K562 (cell line): ENCODE results near the gene PAFAH1B2. TPM values are rescaled to one million over a fixed set of nuclear protein-coding genes. Genes with fewer than 3 reads are reported as not detected.
A peak's percentile ranks its signal among the peaks of the same experiment; 100 is the strongest.

Experiments used
- ATF1 ChIP-seq, 2 experiments: fragments of 450-650 bp in 1 of 2; IDR thresholded peaks; 2 replicates each; pipeline ENCODE4 v1.6.1; 2016; ENCODE audit warnings: missing compliant biosample characterization in 1 of 2, missing genetic modification characterization in 1 of 2
- BRCA1 ChIP-seq, 2 experiments: fragments of 450-650 bp in 1 of 2; sonication (generic) in 1 of 2; formaldehyde crosslinking in 1 of 2; IDR thresholded peaks; 2 replicates each; pipeline versions ENCODE4 v1.5.0 to v1.6.1; 2017 to 2020; ENCODE audit warnings: mild to moderate bottlenecking in 1 of 2, missing genetic modification reagents in 1 of 2
- CEBPB ChIP-seq: fragments of 450-650 bp; IDR thresholded peaks from 2 replicates; pipeline ENCODE4 v1.6.1; 2016; ENCODE audit warnings: missing genetic modification characterization, missing compliant biosample characterization
- KLF16 ChIP-seq: IDR thresholded peaks from 2 replicates; pipeline ENCODE4 v1.6.1; 2016; ENCODE audit warnings: antibody characterized with exemption
- MXI1 ChIP-seq: IDR thresholded peaks from 2 replicates; pipeline ENCODE4 v1.6.1; 2011; ENCODE audit warnings: low read depth, mild to moderate bottlenecking, improper control_type of control experiment, low read length
- NCOA4 ChIP-seq: fragments of 450-650 bp; IDR thresholded peaks from 2 replicates; pipeline ENCODE4 v1.6.1; 2018; ENCODE audit warnings: mild to moderate bottlenecking; ENCODE audit not compliant: partially characterized antibody
- NR3C1 ChIP-seq: sonication (generic); formaldehyde crosslinking; IDR thresholded peaks from 2 replicates; pipeline ENCODE4 v1.8.1; 2022; ENCODE audit warnings: missing genetic modification reagents
- OTX1 ChIP-seq: fragments of 450-650 bp; formaldehyde crosslinking; IDR thresholded peaks from 2 replicates; pipeline ENCODE4 v1.4.0; 2022; ENCODE audit warnings: mild to moderate bottlenecking
- PHB ChIP-seq: fragments of 250-450 bp; sonication (Bioruptor Pico); IDR thresholded peaks from 2 replicates; pipeline ENCODE4 v1.5.0; 2021
- PHF20 ChIP-seq: fragments of 450-650 bp; IDR thresholded peaks from 2 replicates; pipeline ENCODE4 v1.6.1; 2018; ENCODE audit not compliant: partially characterized antibody
- RBM17 ChIP-seq: fragments of 200-400 bp; formaldehyde crosslinking; IDR thresholded peaks from 2 replicates; pipeline ENCODE4 v1.6.1; 2017; ENCODE audit warnings: low read depth, mild to moderate bottlenecking, low read length, borderline replicate concordance
- RBM34 ChIP-seq: fragments of 200-400 bp; formaldehyde crosslinking; IDR thresholded peaks from 2 replicates; pipeline ENCODE4 v1.6.1; 2018; ENCODE audit warnings: low read length, borderline replicate concordance; ENCODE audit not compliant: insufficient read depth
- RFX1 ChIP-seq: fragments of 450-650 bp; IDR thresholded peaks from 2 replicates; pipeline ENCODE4 v1.6.1; 2016; ENCODE audit warnings: mild to moderate bottlenecking, moderate library complexity
- SMARCC2 ChIP-seq: fragments of 450-650 bp; IDR thresholded peaks from 2 replicates; pipeline ENCODE4 v1.6.1; 2017; ENCODE audit warnings: antibody characterized with exemption, moderate library complexity, mild to moderate bottlenecking, low read depth
- SNRNP70 ChIP-seq: fragments of 200-400 bp; formaldehyde crosslinking; optimal IDR thresholded peaks from 2 replicates; pipeline ENCODE3; 2017; ENCODE audit warnings: low read depth, low read length
- TCF7 ChIP-seq: sonication (generic); IDR thresholded peaks from 2 replicates; pipeline ENCODE4 v1.6.1; 2016; ENCODE audit warnings: antibody characterized with exemption, borderline replicate concordance
- ZBTB8A ChIP-seq: fragments of 450-650 bp; IDR thresholded peaks from 2 replicates; pipeline ENCODE4 v1.6.1; 2018; ENCODE audit warnings: mild to moderate bottlenecking, moderate library complexity; ENCODE audit not compliant: partially characterized antibody
- ZNF134 ChIP-seq: fragments of 250-450 bp; sonication (Bioruptor Pico); conservative IDR thresholded peaks from 2 replicates; pipeline ENCODE4 v1.4.0; 2020
- ZNF316 ChIP-seq: fragments of 450-650 bp; IDR thresholded peaks from 2 replicates; pipeline ENCODE4 v1.6.1; 2016
- ZNF431 ChIP-seq: sonication (generic); formaldehyde crosslinking; IDR thresholded peaks from 2 replicates; pipeline ENCODE4 v1.8.0; 2022; ENCODE audit warnings: mild to moderate bottlenecking, missing genetic modification reagents
- ZNF507 ChIP-seq: conservative IDR thresholded peaks from 2 replicates; pipeline ENCODE4 v1.6.1; 2017; ENCODE audit warnings: missing genetic modification characterization, missing compliant biosample characterization
- ZNF584 ChIP-seq: fragments of 200-800 bp; sonication (Bioruptor generic); IDR thresholded peaks from 2 replicates; pipeline ENCODE4 v1.6.1; 2016; ENCODE audit warnings: low read depth, mild to moderate bottlenecking, missing genetic modification characterization, missing compliant biosample characterization
- ZNF589 ChIP-seq: fragments of 200-800 bp; sonication (Bioruptor generic); IDR thresholded peaks from 2 replicates; pipeline ENCODE4 v1.6.1; 2016; ENCODE audit warnings: low read depth, missing genetic modification characterization, missing compliant biosample characterization
- polyA plus RNA-seq, 8 experiments: library from polyadenylated mRNA; depleted of rRNA in 4 of 8; stranded (reverse) in 5 of 8; unstranded in 3 of 8; fragments of >200 nt; fragmentation: Nextera tagmentation in 2 of 8; fragmentation: Illumina TruSeq in 1 of 8; extraction: Ambion mirVana in 2 of 8; extraction: Trizol in 1 of 8; gene quantifications; 2 replicates each; pipeline versions ENCODE4 v1.2.1 to v1.2.3, GENCODE V29; 2011 to 2014; ENCODE audit warnings: inconsistent platforms in 1 of 8, missing spikeins in 1 of 8
- total RNA-seq, 7 experiments: library from RNA; depleted of rRNA in 6 of 7; stranded (reverse); fragments of >200 nt in 6 of 7; fragmentation: Illumina TruSeq in 2 of 7; extraction: Trizol in 2 of 7; gene quantifications; 2 replicates each; pipeline versions ENCODE4 v1.2.1 to v1.2.3, GENCODE V29; 2011 to 2021; ENCODE audit warnings: low replicate concordance in 1 of 7
- TF ChIP-seq, protein P1 (sequence below): fragments of 450-650 bp; IDR thresholded peaks from one replicate; pipeline ENCODE4 v1.6.1; 2018; ENCODE audit warnings: mild to moderate bottlenecking, moderate library complexity; ENCODE audit not compliant: partially characterized antibody
- TF ChIP-seq, protein P2 (sequence below): fragments of 450-650 bp; formaldehyde crosslinking; IDR thresholded peaks from 2 replicates; pipeline ENCODE4 v1.4.0; 2020; ENCODE audit warnings: mild to moderate bottlenecking, moderate library complexity
- TF ChIP-seq, protein P3 (sequence below): IDR thresholded peaks from 3 replicates; pipeline ENCODE4 v1.6.1; 2011; ENCODE audit warnings: borderline replicate concordance, mild to moderate bottlenecking, moderate library complexity; ENCODE audit not compliant: insufficient read length; ENCODE audit errors: extremely low read depth

PAFAH1B2 gene
- total and polyA plus RNA-seq, 9 of the 15 experiments (the other 6 are each of a cell fraction or from before 2014, with no cell fraction given), result 27.8 to 94.7 (median 64.9) TPM

DNA sequence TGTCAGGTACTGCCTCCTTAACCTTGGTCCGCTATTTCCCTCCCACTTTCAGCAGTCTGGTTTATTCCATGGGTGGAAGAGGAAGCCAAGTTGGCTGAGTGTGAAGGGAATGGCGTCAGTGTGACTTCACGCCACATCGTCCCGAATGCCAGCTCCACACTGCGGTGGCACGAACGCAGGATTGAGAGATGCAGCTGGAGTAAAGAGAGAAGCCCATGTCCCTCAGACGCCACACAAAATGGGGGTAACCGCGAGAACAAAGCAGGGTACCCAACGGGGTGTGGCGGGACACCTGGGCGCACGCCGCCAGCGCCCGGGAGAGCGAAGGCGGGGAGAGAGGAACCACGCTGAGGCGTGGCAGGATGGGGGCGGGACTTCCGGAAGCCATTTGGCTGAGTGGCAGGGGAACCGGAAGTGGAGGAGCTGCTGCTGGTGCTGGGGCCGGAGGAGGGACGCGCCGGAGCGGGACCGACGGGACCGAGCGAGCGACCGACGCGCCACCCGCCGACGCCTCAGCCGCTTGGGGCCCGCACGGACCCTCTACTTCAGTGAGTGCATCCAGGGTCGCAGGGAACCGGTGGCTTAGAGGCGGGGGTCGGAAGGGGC lies at the start of gene PAFAH1B2 (continued):
- TF ChIP-seq, protein P1, sequence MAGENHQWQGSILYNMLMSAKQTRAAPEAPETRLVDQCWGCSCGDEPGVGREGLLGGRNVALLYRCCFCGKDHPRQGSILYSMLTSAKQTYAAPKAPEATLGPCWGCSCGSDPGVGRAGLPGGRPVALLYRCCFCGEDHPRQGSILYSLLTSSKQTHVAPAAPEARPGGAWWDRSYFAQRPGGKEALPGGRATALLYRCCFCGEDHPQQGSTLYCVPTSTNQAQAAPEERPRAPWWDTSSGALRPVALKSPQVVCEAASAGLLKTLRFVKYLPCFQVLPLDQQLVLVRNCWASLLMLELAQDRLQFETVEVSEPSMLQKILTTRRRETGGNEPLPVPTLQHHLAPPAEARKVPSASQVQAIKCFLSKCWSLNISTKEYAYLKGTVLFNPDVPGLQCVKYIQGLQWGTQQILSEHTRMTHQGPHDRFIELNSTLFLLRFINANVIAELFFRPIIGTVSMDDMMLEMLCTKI, result no peak
- TF ChIP-seq MXI1, result peak; percentile 88
- TF ChIP-seq, protein P2, sequence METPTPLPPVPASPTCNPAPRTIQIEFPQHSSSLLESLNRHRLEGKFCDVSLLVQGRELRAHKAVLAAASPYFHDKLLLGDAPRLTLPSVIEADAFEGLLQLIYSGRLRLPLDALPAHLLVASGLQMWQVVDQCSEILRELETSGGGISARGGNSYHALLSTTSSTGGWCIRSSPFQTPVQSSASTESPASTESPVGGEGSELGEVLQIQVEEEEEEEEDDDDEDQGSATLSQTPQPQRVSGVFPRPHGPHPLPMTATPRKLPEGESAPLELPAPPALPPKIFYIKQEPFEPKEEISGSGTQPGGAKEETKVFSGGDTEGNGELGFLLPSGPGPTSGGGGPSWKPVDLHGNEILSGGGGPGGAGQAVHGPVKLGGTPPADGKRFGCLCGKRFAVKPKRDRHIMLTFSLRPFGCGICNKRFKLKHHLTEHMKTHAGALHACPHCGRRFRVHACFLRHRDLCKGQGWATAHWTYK, result no peak
- TF ChIP-seq ZNF584 (CRISPR knock-in tag), result no peak
- no peak for TF ChIP-seq SNRNP70
- TF ChIP-seq NCOA4, result no peak
- TF ChIP-seq OTX1 (CRISPR knock-in tag), result no peak
- no peak for TF ChIP-seq ZNF431 (CRISPR knock-in tag)
- no peak for TF ChIP-seq ZNF589 (CRISPR knock-in tag)
- no peak for TF ChIP-seq RBM34
- no peak for TF ChIP-seq BRCA1 (IDR thresholded peaks at IDR 0.05)
- no peak for TF ChIP-seq BRCA1 (CRISPR knock-in tag; IDR thresholded peaks at IDR 0.05)
- no peak for TF ChIP-seq NR3C1 (CRISPR knock-in tag)
- TF ChIP-seq ZNF134 (CRISPR knock-in tag), result no peak
- peak; percentile 36 for TF ChIP-seq PHF20
- no peak for TF ChIP-seq CEBPB
- TF ChIP-seq SMARCC2, result no peak
- TF ChIP-seq ZNF507 (tag), result no peak
- TF ChIP-seq PHB (CRISPR knock-in tag), result no peak
- no peak for TF ChIP-seq RFX1
- no peak; the same call in 1 of the 2 replicates for TF ChIP-seq TCF7
- no peak for TF ChIP-seq ATF1 (CRISPR knock-in tag; IDR thresholded peaks at IDR 0.05)
- peak; percentile 92 for TF ChIP-seq ATF1 (tag; IDR thresholded peaks at IDR 0.05)
- TF ChIP-seq RBM17, result no peak
- TF ChIP-seq, protein P3, sequence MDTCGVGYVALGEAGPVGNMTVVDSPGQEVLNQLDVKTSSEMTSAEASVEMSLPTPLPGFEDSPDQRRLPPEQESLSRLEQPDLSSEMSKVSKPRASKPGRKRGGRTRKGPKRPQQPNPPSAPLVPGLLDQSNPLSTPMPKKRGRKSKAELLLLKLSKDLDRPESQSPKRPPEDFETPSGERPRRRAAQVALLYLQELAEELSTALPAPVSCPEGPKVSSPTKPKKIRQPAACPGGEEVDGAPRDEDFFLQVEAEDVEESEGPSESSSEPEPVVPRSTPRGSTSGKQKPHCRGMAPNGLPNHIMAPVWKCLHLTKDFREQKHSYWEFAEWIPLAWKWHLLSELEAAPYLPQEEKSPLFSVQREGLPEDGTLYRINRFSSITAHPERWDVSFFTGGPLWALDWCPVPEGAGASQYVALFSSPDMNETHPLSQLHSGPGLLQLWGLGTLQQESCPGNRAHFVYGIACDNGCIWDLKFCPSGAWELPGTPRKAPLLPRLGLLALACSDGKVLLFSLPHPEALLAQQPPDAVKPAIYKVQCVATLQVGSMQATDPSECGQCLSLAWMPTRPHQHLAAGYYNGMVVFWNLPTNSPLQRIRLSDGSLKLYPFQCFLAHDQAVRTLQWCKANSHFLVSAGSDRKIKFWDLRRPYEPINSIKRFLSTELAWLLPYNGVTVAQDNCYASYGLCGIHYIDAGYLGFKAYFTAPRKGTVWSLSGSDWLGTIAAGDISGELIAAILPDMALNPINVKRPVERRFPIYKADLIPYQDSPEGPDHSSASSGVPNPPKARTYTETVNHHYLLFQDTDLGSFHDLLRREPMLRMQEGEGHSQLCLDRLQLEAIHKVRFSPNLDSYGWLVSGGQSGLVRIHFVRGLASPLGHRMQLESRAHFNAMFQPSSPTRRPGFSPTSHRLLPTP, result no peak
- no peak for TF ChIP-seq ZNF316
- no peak for TF ChIP-seq KLF16
- no peak for TF ChIP-seq ZBTB8A
